OCI-LY3 (cell line): ENCODE results near the gene EYS.

ENCODE experiments used
- H2AFZ ChIP-seq: fragments of 200-600, 300-600 bp; shearing (Covaris generic); 2 replicates; pipeline ENCODE4 v1.6.0; 2014; ENCODE audit warnings: antibody characterized with exemption, low read depth, low read length
- H3K27ac ChIP-seq: fragments of 200-600, 300-600 bp; sonication (generic); 2 replicates; pipeline ENCODE4 v1.5.1; 2014; ENCODE audit warnings: mild to moderate bottlenecking, low read length, moderate library complexity, mixed read lengths
- H3K27me3 ChIP-seq: fragments of 200-600, 300-600 bp; sonication (generic); 2 replicates; pipeline ENCODE4 v1.6.1; 2014; ENCODE audit warnings: low read depth, low read length, mixed read lengths
- H3K36me3 ChIP-seq: fragments of 200-600, 300-600 bp; sonication (generic); replicated peaks from 2 replicates; pipeline ENCODE3; 2014; ENCODE audit warnings: low read depth, low read length, mixed read lengths
- H3K4me1 ChIP-seq: fragments of 300-600, 200-600 bp; sonication (generic); 2 replicates; pipeline ENCODE4 v1.6.1; 2014; ENCODE audit warnings: low read length, mixed read lengths
- H3K4me2 ChIP-seq: fragments of 200-600, 300-600 bp; sonication (generic); 2 replicates; pipeline ENCODE4 v1.6.1; 2014; ENCODE audit warnings: low read length, mixed read lengths
- H3K4me3 ChIP-seq: fragments of 300-600, 200-600 bp; sonication (generic); 2 replicates; pipeline ENCODE4 v1.5.1; 2014; ENCODE audit warnings: antibody characterized with exemption, mild to moderate bottlenecking, low read length, moderate library complexity
- H3K79me2 ChIP-seq: fragments of 300-600, 200-600 bp; shearing (Covaris generic); 2 replicates; pipeline ENCODE4 v1.6.1; 2014; ENCODE audit warnings: mild to moderate bottlenecking, low read length, mixed read lengths
- H3K9ac ChIP-seq: fragments of 300-600, 200-600 bp; shearing (Covaris generic); 2 replicates; pipeline ENCODE4 v1.6.0; 2014; ENCODE audit warnings: mild to moderate bottlenecking, low read length, moderate library complexity
- H3K9me3 ChIP-seq: fragments of 200-600, 300-600 bp; shearing (Covaris generic); 2 replicates; pipeline ENCODE4 v1.6.1; 2014; ENCODE audit warnings: low read length, mixed read lengths; ENCODE audit not compliant: insufficient read depth
- H4K20me1 ChIP-seq: fragments of 200-600, 300-600 bp; sonication (generic); 2 replicates; pipeline ENCODE4 v1.6.1; 2016; ENCODE audit warnings: low read length, mixed read lengths; ENCODE audit not compliant: insufficient read depth
- CTCF ChIP-seq: fragments of 200-600, 300-600 bp; sonication (generic); IDR thresholded peaks from 2 replicates; pipeline ENCODE4 v1.5.1; 2014; ENCODE audit warnings: antibody characterized with exemption, low read length, low read depth
- EZH2phosphoT487 ChIP-seq: fragments of 200-600 bp; shearing (Covaris generic); IDR thresholded peaks from 2 replicates; pipeline ENCODE4 v1.6.1; 2018; ENCODE audit warnings: antibody characterized with exemption, mixed run types, low read depth

The EYS gene

DNA sequence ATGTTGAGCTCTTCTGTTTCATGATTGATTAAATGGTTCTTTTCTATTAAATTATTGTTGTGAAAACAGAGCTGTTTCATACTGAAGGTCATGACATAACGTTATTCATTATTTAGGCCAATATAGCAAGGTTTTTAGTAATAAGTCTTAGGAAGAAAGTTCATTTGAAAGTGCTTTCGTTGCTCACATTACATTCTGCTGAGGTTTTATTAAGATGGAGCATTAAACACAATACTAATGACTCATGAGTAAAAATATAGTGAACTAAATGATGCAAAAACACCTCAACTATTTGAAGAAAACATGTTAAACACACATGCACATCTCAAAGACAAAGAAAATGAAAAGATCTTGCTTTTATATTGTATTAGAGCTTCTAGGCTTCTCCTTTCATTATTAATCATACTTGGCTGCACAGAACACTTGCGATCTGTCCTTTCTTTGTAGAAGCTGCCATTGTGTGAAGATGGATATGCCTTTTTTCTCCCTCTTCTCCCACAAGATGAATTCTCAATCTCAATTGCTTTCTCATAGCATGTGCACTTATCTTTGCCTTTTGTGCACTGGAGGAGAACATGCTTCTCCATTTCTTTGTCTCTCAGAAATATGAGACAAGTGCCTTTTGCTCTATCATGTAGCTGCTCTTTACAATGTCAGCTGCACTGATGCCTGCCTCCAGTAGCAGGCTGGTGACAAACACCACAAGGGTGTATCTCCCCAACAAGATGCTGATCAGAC is 1759.1 kb downstream of the EYS start:
- Histone ChIP-seq H3K27ac (no peak overlapping the region), H3K9me3 (no peaks in the 10 kb centered on the region), H4K20me1 (no peaks in the 10 kb centered on the region), H3K79me2 (no peaks in the 10 kb centered on the region), H3K27me3 (no peaks in the 10 kb centered on the region), H3K4me2 (peak overlapping the region; percentile 45), H2AFZ (no peak overlapping the region), H3K36me3 (no peaks in the 10 kb centered on the region), H3K4me1 (peaks cover 8% of the 10 kb centered on the region), H3K4me3 (no peak overlapping the region), H3K9ac (no peak overlapping the region)
- TF ChIP-seq CTCF (no peak), EZH2phosphoT487 (no peak)

DNA sequence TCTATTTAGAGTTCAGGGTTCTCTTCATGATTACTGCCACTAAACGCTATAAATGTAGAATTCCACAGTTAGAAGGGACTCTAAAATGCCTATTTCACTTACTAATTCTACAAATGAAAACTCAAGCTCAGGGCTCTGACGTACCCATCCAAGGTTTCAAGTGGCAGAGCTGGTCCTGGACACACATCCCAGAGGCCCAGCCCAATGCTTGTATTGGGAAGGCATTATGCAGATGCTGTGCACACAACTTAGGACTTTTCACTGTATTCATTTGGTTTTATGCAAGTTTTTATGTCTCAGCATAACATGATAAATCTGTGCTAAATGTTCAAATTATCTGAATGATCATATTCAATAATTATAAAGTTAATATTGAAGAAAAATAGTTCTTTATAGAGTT is 1761.0 kb downstream of the EYS start:
- Histone ChIP-seq H3K4me1 (peaks cover 8% of the 10 kb centered on the region), H4K20me1 (no peaks in the 10 kb centered on the region), H3K4me3 (no peak overlapping the region), H3K4me2 (no peak overlapping the region), H3K79me2 (no peaks in the 10 kb centered on the region), H3K9me3 (no peaks in the 10 kb centered on the region), H3K9ac (no peak overlapping the region), H3K27ac (no peak overlapping the region), H2AFZ (no peak overlapping the region), H3K27me3 (no peaks in the 10 kb centered on the region), H3K36me3 (no peaks in the 10 kb centered on the region)
- no peak for TF ChIP-seq CTCF
- no peak for TF ChIP-seq EZH2phosphoT487

- H3K79me2 ChIP-seq = no peaks in the 10 kb centered on the region
- H3K9me3 ChIP-seq = no peaks in the 10 kb centered on the region
- H3K4me3 ChIP-seq = no peak overlapping the region
- H3K27ac ChIP-seq = no peak overlapping the region
- no peak overlapping the region for H2AFZ ChIP-seq
- H3K36me3 ChIP-seq = no peaks in the 10 kb centered on the region
- TF ChIP-seq EZH2phosphoT487 (no peak), CTCF (no peak)
- peaks cover 8% of the 10 kb centered on the region for H3K4me1 ChIP-seq
- H3K9ac ChIP-seq = no peak overlapping the region
- no peaks in the 10 kb centered on the region for H4K20me1 ChIP-seq
- no peak overlapping the region for H3K4me2 ChIP-seq
- no peaks in the 10 kb centered on the region for H3K27me3 ChIP-seq
Observed at GRCh38 chr6:63943826-63944225, 1763.2 kb downstream of the EYS start.

DNA sequence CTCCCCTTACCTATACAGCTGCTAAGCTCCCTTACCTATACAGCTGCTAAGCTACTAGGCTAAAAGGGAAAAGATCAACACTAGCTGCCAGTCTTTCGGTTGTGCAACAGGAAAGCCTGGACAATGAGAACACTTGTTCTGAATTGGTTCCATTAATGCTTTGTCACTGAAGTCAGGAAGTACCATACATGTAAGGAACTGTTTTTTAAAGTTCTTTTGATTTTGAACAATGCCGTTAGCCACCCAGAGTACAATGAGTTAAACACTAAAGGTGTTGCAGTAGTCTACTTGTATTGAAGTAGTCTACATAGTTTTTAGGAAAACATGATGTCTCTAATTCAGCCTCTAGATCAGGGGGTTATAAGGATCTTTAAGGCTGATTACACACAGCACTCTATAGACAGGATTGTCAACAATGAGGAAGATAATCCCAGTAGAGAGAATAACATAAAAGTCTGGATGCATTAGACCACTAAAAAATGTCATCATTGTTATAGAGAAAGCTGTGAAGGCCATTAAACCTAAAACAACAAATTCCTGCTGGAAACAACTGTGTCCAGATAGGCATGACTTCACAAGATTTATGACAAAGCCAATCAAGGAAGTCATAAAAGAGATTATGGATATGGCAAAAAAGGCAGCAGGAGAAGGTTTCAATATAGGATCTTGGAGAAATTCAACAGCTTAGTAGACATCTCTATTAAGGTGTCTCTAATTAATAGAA is 1765.1 kb downstream of the EYS start:
- Histone ChIP-seq H3K4me3 (no peak overlapping the region), H3K27me3 (no peaks in the 10 kb centered on the region), H2AFZ (no peak overlapping the region), H3K9me3 (no peaks in the 10 kb centered on the region), H3K36me3 (no peaks in the 10 kb centered on the region), H3K4me2 (no peak overlapping the region), H4K20me1 (no peaks in the 10 kb centered on the region), H3K9ac (no peak overlapping the region), H3K27ac (no peak overlapping the region), H3K4me1 (no peaks in the 10 kb centered on the region), H3K79me2 (no peaks in the 10 kb centered on the region)
- TF ChIP-seq CTCF = no peak
- TF ChIP-seq EZH2phosphoT487 = no peak
